Measurements from ENCODE around the gene KCNIP4.

GRCh38 chr4:20724915-20725314 lies 1223.7 kb downstream of the KCNIP4 start:
- TF ChIP-seq POLR2A (IDR thresholded peaks at IDR 0.05) (no peak), CTCF (IDR thresholded peaks at IDR 0.05 in 8 of 11, conservative IDR thresholded peaks at IDR 0.05 in 3 of 11) (no peak)
